WI38 (cell line): ENCODE measurements around the gene NTNG2.

ENCODE experiments used
- H3K4me3 ChIP-seq: 2 replicates; pipeline ENCODE4 v1.5.1; 2011; ENCODE audit warnings: low read depth, mild to moderate bottlenecking, control low read depth, low read length
- CTCF ChIP-seq: IDR thresholded peaks from 2 replicates; pipeline ENCODE4 v1.5.1; 2012; ENCODE audit warnings: low read depth, mild to moderate bottlenecking, control low read depth, low read length

NTNG2 gene

GRCh38 chr9:132161743-132162184 lies at the start of gene NTNG2:
Gene NTNG2 (plus strand): TSS chr9:132162058. CDS start chr9:132166832, 4,774 bp downstream.
- no peak for TF ChIP-seq CTCF
- peak within 1 kb of the TSS; percentile 69 for H3K4me3 ChIP-seq

- no peak overlapping the region for H3K4me3 ChIP-seq
- TF ChIP-seq CTCF: no peak
Measured at GRCh38 chr9:132114102-132114707, 47.7 kb upstream of the NTNG2 start.

DNA sequence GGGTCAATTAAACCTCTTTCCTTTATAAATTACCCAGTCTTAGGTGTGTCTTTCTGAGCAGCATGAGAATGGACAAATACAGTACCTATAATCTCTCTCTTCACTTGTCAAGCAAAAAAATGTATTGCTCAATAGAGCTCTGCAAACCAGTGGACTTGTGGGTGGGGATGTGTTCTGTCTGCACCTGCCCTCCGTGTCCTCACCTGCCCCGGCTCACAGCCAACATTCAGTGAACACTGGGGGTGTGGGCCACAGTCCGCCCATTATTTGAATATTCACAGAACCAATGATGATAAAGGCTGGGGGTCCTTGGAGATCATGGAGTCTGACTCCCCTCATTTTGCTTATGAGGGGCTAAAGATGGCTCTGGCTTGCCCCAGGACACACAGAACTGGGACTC lies 45.3 kb upstream of the NTNG2 start:
- H3K4me3 ChIP-seq: no peak overlapping the region
- no peak for TF ChIP-seq CTCF

DNA sequence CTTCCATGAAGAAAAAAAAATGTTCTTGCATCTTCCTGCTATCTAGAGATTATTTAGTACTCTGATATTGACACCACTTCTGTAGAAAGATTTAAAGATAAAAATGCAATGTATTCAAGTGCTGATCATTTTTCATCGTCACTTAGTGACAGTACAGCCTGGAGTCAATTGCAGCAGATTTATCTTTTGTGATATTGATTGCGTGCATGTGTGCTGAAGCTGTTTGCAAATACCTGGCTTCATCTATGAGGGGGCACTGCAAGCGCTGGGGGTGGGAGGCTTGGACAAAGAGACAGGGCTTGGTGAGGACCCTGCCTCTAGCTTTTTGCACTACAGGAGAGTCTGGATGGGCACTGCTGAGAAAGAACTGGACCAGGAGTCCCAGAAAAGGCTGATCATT lies 44.2 kb upstream of the NTNG2 start:
- H3K4me3 ChIP-seq: no peak overlapping the region
- TF ChIP-seq CTCF: no peak

GRCh38 chr9:132121021-132121420 lies 40.8 kb upstream of the NTNG2 start:
- no peak overlapping the region for H3K4me3 ChIP-seq
- TF ChIP-seq CTCF: no peak

GRCh38 chr9:132124800-132125199 lies 37.1 kb upstream of the NTNG2 start:
- no peak overlapping the region for H3K4me3 ChIP-seq
- no peak for TF ChIP-seq CTCF

- no peak overlapping the region for H3K4me3 ChIP-seq
- no peak for TF ChIP-seq CTCF
Measured at GRCh38 chr9:132125361-132125760, 36.5 kb upstream of the NTNG2 start.
